ENCODE data around the gene FAM216B.
"Not testable (repeated sequence)": the region's sequence is repeated elsewhere in the genome, so short reads cannot be mapped to it uniquely, and the experiment has no call there.

The FAM216B gene

DNA sequence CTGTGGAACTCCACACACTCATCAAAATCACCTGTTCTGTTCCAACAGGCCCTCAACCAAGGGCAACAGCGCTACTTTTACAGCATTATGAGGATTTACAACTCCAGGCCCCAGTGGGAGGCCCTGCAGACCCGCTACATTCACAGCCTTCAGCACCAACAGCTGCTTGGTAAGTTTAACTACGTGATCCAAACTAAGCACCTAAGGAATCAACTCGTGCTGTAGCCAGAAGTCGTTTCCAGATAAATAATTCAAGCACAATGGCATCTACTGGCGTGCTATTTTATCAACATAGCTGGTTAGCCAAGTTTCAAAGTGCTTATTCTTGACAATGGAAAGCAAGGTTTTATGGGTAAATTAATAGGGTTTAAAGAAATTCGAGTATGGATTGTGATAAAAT lies 5.3 kb downstream of the FAM216B start:
- DNase-seq: no peak

DNA sequence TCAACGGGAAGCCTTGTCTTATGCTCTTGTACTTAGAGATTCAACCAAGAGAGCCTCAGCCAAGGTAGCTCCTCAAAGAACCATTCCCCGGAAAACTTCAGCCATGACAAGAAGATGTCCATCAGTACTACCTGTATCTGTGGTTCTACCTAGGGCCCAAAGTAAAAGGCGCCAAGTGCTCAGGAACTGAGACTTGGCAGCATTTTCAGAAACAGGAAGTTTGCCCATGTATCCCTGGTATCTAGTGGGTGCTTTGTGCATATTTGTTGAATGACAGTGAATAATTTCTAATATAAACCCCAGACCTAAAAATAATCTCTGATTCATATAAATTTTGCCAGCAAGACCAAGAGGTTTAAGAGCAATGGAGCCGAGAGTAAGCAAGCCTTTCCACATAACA lies 7.2 kb downstream of the FAM216B start:
- no peak for DNase-seq

DNA sequence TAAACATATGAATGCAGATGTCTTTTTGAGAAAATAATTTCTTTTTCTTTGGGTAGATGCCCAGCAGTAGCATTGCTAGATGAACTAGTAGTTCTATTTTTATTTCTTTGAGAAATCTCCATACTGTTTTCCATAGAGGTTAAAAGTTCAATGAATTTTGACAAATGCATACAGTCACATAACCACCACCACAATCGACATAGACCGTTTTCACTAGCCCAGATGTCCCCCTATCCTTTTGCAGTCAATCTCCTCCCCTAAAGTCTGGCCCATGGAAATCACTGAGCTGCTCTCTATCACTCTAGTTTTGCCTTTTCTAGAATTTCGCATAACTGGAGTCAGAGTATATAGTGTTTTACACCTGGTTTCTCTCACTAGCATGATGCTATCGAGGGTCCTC lies 10.8 kb downstream of the FAM216B start:
- no peak for DNase-seq

DNA sequence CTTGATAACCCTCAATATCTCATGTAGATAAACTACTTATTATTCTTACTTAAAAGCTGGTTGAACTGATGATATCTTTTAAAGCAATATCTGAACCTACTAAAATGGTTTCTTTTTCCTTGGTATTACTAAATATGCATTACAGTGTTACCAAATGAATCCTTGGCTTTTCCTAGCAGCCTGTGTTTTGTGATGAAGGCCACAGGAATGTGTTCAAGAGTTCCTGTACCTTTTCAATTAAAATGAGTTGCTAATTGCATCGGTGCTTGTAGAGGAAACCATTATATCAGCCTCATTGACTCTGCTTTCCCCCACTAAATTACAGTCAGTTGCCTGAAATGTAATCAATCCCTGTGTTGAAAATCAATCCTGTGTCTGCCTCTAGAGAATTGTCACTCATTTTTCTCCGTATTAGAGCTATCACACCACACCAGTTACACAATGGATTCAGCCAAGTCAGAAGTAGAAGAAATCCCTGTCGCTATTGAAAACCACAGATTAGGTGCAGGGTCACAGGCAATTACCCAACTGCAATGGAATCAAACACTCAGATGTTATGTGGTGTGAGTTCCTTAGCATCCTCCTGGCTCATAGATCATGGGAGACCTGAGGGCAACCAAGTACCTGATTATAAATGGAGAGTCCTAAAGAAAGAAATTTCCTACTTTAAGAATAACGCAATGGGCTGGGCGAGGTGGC lies 13.3 kb downstream of the FAM216B start:
- no peak for DNase-seq

DNA sequence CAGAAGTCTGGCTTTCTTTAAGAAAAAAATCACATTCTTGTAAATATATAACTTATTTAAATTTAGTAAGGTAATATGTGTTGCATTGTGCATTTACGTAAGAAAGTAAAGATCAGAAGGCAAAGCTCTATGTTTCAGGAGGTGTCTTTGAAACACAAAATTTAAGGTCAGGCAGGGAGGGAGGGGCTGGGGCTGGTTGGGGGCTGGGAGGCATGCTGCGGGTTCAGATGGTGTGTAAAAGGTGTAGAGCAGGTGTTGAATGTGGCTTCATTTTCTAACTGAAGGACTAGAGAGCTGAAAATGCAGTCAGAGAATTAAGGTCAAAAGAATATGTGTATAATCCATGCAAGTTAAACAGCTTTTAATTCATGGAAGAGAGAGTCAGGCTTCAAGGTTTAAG lies 14.3 kb downstream of the FAM216B start:
- no peak for DNase-seq

DNA sequence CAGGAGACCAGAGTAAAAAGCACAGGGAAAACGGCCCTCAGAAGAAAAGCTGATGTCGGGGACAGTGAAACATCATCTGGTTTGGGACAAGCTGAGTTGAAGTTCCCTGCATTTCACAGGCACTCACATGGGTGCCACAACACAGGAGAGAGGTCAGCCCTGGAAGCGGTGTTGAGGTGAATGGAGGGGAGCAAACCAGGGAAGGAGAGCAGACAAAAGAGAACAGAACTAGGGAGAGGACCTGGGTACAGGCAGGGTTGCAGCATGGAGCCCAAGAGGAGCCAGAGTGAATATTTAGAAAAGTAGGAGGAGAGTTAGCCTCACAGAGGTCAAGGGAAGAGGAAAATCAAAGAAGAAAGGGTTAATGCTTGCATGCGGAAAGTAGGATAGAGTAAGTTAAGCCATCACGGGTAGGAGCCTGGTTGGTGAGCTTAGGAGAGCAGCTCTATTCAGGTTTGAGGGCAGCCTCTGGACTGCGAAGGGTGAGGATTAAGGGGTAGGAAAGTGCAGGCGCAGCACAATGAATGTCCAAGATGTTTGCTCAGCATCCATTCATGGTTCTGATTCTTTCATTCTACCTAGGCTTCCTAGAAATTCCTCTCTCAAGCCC lies 15.5 kb downstream of the FAM216B start:
- DNase-seq: no peak

DNA sequence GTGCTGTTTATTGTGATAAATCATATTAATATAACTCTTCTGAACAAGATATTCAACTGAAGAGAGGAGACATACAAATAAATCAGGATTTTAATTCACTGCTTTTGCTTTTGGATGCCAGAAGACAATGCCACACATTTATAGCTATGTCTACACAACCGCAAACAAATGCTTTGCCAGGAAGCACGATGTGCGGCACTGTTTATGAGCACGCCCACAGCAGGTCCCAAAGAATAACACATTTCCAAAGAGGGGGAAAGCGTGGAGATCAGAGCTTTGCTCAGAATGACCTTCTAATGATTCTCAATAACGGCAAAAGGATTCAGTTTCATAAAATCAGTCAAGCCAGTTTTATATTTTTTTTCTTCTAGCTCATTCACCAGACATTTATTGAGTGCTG lies 16.7 kb downstream of the FAM216B start:
- no peak for DNase-seq

DNA sequence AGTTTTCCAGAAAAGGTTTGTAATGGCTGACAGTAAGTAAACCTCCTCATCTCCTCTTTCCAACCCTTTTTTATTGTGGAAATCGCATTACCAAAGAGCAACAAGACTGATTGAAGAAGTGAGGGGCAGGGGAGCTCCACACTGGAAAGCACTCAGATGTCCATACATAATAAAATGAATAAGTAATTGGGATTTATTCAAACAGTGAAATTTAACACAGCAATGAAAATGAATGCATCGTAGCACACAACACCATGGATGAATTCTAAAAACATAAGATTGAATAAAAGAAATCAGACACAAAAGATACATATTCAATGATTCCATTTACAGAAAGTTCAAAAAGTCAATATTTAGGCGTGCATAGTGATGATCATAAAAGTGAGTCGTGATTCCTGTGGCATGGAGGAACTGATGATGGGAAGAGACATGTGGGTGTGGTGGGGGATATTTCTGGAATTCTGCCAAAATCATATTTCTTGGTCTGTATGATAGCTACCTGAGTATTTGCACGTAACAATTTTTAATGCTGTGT lies 18.8 kb downstream of the FAM216B start:
- DNase-seq: no peak

DNA sequence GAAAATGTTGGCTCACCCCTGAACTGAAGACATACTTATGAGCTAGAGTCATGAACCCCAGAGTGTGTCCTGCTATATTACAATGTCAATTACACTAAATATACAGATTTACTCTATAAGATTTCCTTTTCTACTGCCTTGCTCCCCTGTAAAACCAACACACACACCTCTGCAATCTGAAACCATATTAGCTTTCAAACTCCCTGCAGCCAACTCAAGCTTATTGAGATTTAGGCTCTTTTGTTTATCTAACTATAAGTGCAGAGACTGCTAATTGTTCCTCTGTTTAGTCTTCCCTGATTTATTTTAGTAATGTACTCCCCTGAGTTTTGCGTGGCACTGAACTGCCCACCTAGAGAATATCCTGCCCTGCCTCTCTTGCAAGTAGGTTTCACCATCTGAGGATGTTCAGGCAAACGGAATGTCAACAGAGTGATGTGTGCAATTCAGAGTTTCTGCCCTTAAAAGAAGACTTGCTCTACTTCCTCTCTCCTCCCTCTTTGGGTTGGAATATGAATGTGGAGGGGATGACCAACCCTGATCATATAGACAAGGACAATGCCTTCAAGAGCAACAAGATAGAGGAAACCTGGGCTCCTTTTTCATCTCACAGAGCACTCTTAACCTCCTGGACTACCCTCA lies 22.3 kb downstream of the FAM216B start:
- DNase-seq: no peak

DNA sequence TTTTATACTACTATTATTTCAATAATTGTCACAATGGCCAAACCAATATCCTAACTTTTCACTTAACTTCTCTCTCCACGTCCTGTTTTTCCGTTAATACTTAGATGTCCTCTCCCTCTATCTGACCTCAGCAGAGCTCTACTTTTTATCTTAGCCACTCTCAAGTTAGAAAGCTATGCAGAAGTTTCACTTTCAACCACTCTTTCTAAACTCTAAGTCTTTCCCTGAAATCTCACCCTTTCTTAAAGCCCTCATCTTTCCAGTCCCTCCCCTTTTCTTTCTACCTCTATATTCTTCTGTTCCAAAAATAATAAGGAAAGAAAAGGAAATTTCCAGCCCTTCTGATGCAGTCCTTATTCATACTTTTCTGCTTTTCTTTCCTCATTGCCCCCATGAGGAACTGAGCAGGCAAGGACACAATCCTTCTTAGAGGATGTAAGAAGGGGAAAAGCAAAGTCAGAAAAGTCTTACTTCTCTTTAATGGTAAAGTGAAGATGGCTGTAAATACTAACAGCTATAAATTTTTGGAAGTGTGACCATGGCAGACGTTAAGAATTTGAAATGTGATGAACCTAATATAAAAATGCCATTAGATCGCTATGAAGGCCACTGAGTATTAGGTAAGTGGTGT lies 23.0 kb downstream of the FAM216B start:
- DNase-seq: no peak

DNA sequence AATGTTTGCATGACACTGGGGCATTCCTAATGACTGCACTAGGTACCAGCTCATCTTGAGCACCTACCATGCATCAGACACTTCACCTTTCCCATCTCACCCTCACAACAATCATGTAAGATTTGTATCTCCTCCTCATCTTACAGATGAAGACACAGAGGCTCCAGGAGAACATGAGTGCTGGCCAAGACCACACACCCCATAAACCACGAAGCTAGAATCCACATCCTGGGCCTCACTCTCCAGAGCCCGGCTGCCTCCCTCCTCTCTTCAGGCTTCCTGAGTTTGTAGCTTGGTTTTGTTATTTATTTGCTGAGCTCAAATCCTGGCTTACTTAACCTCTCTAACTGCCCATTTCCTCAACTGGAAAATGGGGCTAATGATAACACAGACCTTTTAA lies 25.9 kb downstream of the FAM216B start:
- DNase-seq: no peak

DNA sequence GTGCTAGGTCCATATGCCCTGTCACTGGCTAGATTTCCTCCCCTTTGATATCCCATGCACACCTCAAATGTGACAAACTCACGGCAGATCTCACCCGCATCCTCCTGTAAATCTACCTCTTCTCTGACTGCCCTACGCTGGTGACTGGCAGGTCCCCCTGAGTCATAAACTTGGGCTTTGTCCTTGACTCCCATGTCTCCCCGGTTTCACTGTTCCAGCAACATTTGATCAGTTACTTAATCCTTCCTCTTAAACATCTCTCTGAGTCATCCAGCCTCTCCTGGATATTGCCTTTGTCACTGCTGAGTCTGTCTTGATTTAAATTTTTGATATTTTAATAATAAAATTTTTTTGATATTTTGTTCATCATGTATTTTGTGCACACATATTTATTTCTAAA lies 26.5 kb downstream of the FAM216B start:
- DNase-seq: no peak

DNA sequence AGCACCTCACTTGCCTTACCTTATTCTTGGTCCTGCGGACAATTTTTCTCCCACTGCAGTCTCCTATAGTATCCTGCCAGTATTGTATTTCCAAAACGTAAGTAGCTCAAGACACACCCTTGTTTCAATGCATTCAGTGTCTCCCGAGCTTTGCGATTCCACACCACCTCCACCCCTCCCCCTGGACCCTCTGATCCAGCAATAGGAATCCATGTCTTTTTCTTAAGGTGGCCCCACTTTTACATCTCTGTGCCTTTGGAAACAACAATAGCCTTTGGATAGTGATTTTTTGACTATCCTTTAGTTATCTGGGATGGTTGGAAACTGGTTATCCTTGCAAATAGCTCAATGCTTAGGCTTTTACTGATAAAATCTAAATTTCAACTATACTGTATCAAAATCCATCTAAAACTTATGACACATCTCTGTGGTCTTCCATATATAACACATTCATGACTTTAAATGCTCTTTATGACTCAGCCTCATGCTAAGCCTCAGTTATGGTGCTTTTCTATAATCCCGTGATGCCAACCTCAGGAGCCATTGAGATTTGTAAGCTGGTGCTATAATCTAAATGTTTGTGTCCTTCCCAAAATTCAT lies 27.1 kb downstream of the FAM216B start:
- DNase-seq: no peak

DNA sequence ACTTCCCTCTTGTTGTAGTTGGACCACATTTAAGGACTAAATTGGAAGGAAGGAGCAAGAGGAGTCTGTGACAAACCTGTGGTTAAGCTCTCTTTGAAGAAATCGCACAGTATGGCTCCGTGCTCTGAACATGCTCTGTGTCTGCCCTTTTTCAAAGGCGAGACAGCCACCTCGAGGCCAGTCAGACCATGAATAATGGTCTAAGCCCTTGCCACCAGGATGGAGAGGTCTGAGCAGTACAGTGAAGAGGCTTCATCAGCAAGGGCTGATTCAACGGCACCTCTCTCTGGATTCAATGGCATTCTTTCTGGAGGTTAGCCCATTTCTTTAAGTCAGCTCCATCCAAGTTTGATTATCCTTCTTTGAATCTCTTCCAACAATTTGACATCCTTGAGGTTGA lies 30.9 kb downstream of the FAM216B start:
- no peak for DNase-seq

DNA sequence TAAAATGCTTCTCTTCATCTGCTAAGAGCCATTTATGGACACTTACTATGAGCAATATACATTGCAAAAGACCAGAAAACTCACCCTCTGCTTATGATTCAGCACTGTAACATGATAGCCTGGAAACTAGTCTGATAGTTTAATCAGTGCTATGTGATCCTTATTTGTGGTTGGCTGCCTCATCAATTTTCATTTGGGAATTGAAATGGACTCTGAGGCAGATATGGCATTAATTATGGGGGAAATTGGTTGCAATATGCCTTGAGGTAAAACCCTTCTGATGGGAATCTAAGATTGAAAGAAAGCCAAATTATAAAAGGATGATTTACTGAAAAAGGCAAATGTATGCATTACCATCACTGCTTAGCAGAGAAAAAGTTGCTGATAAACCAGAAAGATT lies 33.5 kb downstream of the FAM216B start:
- DNase-seq: no peak

DNA sequence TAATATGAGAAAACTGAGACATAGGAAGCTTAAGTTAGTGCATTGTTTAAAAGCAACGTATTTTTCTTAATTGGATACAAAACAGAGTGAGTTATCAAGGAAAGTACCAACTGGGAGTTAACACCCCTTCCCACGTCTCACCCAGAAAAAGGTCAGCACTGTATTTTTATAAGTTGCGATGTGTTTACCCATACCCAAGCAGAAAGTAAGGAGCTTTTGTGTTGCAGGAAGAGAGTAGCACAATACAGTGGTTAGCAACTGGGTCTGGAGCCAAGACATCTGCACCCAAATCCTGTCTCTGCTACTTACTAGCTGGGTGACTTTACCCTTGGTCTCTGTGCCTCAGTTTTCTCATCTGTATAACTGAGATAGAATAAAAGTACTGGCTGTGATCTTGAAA lies 34.3 kb downstream of the FAM216B start:
- no peak for DNase-seq

DNA sequence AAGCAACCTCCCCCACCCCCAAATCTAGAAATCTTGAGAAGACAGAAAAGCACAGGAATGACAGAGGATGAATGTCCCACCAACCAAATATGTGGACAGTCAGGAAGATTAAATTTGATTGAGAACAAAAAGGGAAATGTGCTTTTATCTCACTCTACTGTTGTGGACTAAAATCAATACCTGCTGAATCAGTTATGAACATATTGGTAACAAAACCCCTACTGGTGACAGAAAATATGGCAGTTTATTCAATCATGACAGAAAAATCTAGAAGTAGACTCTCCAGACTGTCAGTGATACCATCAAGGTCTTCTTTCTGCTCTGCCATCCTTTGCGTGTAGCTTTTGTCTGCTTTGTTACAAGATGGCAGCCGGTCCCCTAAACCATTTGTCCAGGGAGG lies 35.2 kb downstream of the FAM216B start:
- no peak for DNase-seq

DNA sequence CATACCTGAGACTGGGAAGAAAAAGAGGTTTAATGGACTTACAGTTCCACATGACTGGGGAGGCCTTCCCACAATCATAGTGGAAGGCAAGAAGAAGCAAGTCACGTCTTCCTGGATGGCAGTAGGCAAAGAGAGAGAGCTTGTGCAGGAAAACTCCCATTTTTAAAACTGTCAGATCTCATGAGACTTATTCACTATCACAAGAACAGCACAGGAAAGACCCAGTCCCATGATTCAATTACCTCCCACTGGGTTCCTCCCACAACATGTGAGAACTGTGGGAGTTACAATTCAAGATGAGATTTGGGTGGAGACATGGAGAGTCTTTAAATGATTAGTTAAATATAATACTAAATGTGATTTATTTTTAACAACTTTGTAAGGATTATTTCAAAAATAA lies 38.3 kb downstream of the FAM216B start:
- not testable (repeated sequence) for DNase-seq

DNA sequence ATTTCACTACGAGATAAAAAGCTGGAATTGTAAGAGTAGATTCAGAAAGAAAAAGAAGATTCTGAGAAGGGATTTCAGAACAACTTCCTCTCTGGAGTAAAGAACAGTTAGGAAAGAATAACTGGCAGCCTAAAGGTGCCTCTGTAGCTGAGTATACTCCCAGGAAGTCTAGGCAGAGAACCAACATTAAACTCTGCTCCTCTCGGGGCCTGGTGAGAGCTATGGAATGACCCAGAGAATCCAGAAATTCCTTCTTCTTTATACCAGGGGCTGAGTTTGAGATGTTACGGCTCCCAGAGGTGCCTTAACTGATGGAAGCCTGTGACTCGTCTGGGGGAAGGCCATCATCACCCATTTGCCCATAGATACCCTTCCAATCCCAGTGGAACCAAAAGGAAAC lies 39.1 kb downstream of the FAM216B start:
- DNase-seq: no peak

DNA sequence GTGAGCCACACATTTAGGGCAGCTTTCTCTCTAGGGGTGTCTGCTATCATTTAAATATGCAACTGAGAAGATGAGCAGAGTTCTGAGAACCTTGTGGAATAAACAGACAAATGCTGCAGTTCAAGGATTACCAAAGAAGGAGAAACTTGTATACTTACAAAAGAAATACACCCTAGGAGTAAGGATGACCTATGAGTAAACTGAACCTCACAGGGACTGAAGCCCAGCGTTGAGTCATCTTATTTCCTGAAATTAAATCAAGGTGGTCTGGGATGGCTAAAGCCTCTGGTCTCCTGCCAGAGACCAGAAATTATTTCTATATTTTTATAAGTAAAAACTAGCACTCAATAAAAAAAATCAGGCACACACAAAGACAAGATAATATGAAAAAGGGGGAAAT lies 40.1 kb downstream of the FAM216B start:
- no peak for DNase-seq

DNA sequence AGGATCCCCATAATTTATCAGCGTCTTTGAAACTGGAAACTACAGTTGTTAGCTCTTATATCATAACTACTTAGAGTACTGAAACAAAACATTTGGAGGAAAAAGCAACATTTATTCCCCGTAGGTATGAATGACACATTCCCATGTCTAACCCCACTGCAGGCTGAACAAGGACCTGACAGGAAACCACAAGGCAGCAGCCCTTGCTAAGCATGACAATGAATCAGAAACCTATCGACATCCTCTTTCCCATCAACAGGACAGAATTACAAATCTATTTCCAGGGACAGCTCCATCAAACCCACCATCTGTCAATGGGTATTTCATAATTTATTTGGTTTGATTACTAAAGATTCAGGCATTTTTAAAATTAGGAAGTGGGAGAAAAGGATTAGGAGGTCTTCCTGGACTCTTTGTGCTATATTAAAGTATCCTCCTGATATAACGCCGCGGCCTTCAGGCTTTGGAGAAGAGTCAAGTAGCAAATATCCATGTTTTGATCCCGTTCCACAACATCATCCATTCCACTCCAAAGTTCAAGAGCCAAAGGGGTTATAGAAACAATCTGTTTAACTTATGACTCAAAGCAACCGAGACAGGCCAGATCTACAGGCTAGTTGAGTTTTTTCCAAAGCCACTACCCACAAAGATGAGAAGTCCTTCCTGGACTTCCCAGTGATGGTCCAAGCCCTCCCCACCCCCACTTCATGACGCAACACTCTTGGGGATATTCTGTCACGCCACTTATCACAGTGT lies 51.1 kb downstream of the FAM216B start:
- no peak for DNase-seq

DNA sequence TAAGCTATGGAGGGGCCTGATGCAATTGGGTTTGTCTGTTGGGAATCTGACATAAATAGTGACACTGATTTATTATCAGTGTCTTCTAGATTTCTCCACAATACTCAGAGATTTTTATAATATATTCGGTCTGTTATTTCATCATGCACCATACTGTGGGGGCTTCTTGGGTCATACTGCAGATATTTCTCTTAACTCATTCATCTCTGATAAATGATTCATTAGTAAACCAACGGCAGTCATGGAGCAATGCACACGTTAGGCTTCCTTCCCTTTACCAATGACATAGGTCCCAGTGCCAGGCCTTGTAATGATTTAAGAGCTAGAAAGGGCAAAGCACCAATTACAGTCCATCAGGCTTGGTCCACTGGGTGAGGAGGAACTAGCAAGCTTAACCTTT lies 53.6 kb downstream of the FAM216B start:
- no peak for DNase-seq

Data from NCI-H524 treated with DMSO at 0.1 percent for 48 hours (cell line).